ENCODE results near the gene FOXO3B.
"Not testable (repeated sequence)": the region's sequence is repeated elsewhere in the genome, so short reads cannot be mapped to it uniquely, and the experiment has no call there.

Gene FOXO3B

DNA sequence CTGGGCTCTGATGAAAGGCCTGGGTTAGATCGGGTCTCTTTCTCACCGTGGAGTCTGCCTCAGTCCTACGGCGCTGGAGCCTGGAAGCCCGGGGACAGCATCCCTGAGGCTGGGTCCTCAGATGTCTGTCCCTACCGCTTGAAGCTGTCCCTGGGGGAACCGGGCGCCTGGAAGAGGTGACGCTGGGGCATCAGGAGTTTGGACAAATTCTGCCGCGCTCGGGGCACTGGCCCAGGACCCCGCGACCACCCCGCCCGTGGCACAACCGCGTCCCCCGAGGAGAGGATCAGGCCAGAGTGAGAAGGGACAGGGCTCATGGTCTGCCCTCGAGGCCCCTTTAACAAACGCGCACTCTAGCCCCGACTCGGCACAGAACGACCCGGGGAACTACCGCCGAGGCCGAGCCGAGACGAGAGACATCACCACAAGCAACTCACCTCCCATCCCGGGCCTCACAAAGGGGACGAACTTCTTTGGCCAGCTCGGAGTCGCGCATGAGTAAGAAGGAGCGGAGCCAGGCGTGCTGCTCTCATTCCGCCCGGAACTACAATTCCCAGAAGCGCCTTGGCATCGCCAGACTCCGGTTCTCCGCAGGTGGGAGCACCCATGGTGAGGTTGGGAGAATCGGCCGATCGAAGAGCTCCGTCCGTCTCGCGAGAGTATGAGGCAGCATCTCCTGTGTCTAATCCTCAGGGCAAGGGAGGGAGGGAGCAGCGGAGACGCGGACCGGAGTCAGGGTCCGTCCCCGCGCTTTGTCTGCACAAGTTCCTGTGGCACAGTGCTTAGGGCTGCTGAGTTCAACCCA lies at the start of gene FOXO3B:
FOXO3B (minus strand) TSS at position 548 of the 805 bp plus-strand sequence. CDS start 663 bp downstream, outside the sequence.
- not testable (repeated sequence) for H3K27ac ChIP-seq (ENCODE audit: low read length); H3K4me1 ChIP-seq (ENCODE audit: insufficient read depth, low read length); H3K27me3 ChIP-seq (ENCODE audit: insufficient read depth, low read length); H3K9me3 ChIP-seq (ENCODE audit: insufficient read depth, low read depth, low read length)
- peaks cover 11% of the 10 kb centered on the region for H3K36me3 ChIP-seq (ENCODE audit: insufficient read depth, low read depth, low read length)
- H3K9ac ChIP-seq (ENCODE audit: low read depth, low read length): peak within 1 kb of the TSS; percentile 85
- peak within 1 kb of the TSS; percentile 77 for H3K4me3 ChIP-seq (ENCODE audit: low read length)

DNA sequence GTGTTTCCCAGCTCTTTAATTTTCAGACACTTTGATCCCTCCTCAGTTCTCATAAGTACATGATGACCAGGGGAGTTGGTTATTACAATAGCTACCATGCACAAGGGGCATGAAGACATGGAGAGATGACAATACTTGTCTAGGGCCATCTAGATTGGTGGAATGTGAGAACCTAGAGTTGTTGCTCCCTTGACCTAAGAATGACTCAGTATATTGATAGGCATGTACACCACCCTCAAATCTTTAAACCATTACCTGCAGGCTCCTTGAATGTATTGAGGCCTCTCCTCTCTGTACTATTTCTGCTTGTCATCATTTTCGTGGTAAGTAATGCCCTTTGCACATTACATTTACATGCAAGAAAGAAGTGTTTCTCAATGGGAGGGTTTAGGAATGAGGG lies 41.4 kb upstream of the FOXO3B start:
- H3K9ac ChIP-seq (ENCODE audit: low read depth, low read length); H3K4me1 ChIP-seq (ENCODE audit: insufficient read depth, low read length); H3K36me3 ChIP-seq (ENCODE audit: insufficient read depth, low read depth, low read length); H3K27ac ChIP-seq (ENCODE audit: low read length); H3K4me3 ChIP-seq (ENCODE audit: low read length); H3K27me3 ChIP-seq (ENCODE audit: insufficient read depth, low read length); H3K9me3 ChIP-seq (ENCODE audit: insufficient read depth, low read depth, low read length): not testable (repeated sequence)

DNA sequence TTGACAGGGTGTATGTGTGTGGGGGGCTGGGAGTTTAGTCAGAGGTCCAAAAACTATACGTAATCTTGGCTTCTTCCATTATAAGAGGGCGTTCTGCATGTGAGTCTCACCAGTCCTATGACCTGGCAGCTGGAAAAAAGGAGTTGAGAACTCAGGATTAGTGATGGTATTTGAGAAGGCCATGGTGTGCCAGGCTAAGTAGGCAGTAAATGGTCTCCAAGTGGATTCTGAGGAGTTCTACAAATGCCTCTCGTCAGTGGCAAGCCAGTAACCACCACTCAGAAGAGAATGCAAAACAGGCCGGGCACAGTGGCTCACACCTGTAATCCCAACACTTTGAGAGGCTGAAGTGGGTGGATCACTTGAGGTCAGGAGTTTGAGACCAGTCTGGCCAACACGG lies 40.5 kb upstream of the FOXO3B start:
- not testable (repeated sequence) for H3K27me3 ChIP-seq (ENCODE audit: insufficient read depth, low read length); H3K27ac ChIP-seq (ENCODE audit: low read length); H3K4me3 ChIP-seq (ENCODE audit: low read length); H3K4me1 ChIP-seq (ENCODE audit: insufficient read depth, low read length); H3K9ac ChIP-seq (ENCODE audit: low read depth, low read length); H3K36me3 ChIP-seq (ENCODE audit: insufficient read depth, low read depth, low read length); H3K9me3 ChIP-seq (ENCODE audit: insufficient read depth, low read depth, low read length)

DNA sequence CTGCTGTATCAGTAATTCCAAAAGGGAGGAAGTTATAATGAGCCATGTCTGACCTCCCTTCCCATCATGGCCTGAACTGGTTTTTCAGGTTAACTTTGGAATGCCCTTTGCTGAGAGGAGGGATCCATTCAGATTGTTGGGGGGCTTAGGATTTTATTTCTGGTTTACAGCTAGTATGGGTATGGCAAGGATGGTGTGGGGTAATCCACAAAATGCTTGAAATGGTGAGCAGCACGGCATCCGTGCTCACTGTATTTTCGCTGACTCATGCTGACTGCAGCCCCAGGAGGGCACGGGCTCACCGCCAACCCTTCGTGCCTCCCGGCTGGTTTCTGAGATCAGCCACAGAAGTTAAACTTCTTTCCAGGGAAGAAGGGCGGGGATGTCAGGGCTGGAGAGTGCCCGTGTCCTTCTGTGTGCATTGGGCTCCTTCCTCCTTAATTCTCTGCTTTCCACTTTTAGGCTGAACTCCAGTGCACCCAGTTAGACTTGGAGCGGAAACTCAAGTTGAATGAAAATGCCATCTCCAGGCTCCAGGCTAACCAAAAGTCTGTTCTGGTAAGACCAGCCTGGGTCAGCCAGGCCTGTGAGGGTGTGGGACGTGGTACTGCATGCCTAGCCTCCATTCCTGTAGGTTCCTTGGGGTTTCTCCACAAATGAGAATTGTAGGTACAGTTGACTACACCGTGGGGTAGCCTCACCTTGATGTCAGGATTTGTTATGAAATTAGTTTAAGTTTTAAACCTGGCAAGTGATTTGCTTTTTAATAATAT lies 39.8 kb upstream of the FOXO3B start:
- not testable (repeated sequence) for H3K9ac ChIP-seq (ENCODE audit: low read depth, low read length); H3K27me3 ChIP-seq (ENCODE audit: insufficient read depth, low read length); H3K4me3 ChIP-seq (ENCODE audit: low read length); H3K4me1 ChIP-seq (ENCODE audit: insufficient read depth, low read length); H3K27ac ChIP-seq (ENCODE audit: low read length); H3K36me3 ChIP-seq (ENCODE audit: insufficient read depth, low read depth, low read length); H3K9me3 ChIP-seq (ENCODE audit: insufficient read depth, low read depth, low read length)

DNA sequence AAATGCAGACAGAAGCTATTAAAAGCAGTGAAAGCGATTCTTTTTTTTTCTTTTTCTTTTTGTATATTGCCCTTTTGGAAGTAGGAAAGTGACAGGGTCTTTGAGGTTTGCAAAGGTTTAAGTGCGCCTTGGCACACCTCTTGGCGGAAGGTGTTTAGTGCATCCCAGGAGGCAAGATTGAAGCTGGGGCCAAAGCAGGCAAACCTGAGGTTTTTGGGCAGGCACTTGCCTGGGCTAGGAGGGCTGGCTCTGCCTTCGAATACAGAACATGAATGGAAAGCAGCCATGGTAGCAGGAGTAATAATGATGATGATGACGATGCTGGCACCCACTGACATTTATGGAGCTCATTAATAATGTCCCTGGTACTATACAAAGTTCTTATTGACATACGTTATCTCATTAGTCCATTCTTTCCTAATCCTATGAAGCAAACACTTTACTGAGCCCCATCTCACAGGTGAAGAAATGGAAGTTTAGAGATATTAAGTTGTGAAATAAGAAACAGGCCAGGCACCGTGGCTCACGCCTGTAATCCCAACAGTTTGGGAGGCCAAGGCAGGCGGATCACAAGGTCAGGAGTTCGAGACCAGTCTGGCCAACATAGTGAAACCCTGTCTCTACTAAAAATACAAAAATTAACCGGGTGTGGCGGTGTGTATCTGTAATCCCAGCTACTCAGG lies 37.5 kb upstream of the FOXO3B start:
- not testable (repeated sequence) for H3K9ac ChIP-seq (ENCODE audit: low read depth, low read length); H3K27me3 ChIP-seq (ENCODE audit: insufficient read depth, low read length); H3K36me3 ChIP-seq (ENCODE audit: insufficient read depth, low read depth, low read length); H3K27ac ChIP-seq (ENCODE audit: low read length); H3K4me3 ChIP-seq (ENCODE audit: low read length); H3K9me3 ChIP-seq (ENCODE audit: insufficient read depth, low read depth, low read length); H3K4me1 ChIP-seq (ENCODE audit: insufficient read depth, low read length)

DNA sequence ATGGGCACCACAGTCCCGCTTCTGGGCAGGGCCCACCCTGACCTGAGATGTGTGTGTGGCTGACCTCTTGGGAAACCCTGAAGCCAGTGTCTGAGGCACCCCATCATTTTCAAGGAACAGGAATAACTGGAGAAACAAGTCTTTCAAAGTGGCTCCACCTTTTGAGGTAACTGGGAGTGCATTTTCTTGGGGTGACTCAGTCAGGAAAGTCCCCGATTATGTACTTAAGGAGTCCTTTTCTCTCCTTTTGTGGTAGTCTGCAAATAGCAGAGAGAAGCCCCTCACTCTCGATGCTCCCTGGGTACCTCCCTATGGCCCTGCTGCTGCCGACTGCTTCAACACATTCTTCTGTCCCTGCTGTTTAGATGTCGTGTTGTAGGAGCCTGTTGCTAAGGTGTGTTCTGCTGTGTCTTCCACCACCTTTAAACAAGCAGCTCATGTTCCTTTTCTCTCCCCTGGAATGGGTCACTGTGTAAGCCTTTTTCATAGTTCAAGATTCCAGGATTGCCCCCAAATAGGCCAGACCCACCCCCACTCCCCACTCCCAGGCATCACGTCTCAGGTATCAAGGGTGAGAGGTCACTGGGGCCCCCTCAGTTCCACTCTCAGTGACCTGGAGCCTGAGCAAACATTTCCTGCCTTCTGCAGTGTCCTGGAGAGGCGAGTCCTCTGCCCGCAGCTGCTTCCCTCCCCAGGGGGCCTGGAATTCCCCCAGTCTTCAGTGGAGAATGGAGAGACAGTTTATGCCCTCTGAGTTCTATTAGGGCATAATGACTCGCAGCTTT lies 36.7 kb upstream of the FOXO3B start:
- not testable (repeated sequence) for H3K4me3 ChIP-seq (ENCODE audit: low read length); H3K27me3 ChIP-seq (ENCODE audit: insufficient read depth, low read length); H3K9ac ChIP-seq (ENCODE audit: low read depth, low read length); H3K36me3 ChIP-seq (ENCODE audit: insufficient read depth, low read depth, low read length); H3K9me3 ChIP-seq (ENCODE audit: insufficient read depth, low read depth, low read length); H3K27ac ChIP-seq (ENCODE audit: low read length); H3K4me1 ChIP-seq (ENCODE audit: insufficient read depth, low read length)

DNA sequence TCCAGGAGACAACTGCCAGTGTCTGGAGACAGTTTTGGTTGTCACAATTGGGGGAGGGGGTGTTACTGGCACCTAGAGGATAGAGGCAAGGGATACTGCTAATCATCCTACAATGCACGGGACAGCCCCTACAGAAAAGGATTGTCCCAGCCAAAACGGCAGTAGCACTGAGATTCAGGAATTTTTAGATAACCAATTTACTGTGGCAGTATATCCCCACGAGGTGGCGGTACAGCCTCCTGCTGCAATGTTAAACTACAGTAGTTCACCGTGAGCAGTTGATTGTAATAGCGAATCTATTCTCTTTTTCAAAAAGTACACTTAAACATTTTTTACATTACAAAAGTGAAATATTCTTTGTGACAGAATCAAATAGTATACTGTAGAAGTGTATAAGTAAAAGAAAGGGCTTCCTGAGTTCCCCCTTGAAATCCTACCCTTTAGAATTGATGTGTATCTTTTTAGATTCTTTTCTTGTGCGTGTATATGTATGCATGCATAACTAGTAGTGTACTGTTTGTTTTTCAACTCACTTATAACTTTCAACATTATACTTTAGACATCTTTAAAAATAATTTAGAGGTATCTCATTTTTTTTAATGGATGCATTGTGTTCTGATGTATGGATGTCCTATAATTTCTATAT lies 30.4 kb upstream of the FOXO3B start:
- H3K27ac ChIP-seq (ENCODE audit: low read length); H3K36me3 ChIP-seq (ENCODE audit: insufficient read depth, low read depth, low read length); H3K4me3 ChIP-seq (ENCODE audit: low read length); H3K9ac ChIP-seq (ENCODE audit: low read depth, low read length); H3K9me3 ChIP-seq (ENCODE audit: insufficient read depth, low read depth, low read length); H3K4me1 ChIP-seq (ENCODE audit: insufficient read depth, low read length); H3K27me3 ChIP-seq (ENCODE audit: insufficient read depth, low read length): not testable (repeated sequence)

DNA sequence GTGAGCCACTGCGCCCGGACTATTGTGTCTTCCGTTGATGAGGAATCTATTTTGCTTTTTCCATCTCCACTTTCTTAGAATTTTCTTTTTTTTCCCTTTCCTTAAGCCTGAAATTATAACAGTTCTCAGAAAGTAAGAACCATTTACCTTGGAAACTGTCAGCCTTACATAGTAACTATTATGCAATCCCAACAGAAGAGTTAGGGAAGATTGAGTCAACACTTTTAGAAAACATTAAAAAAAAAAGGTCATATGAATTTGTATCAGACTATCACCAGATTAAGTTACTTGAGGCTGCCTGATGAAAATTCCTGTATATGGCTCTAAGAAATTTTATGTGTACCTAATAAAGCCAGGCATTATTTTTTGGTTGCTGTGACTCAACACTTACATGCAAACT lies 26.1 kb upstream of the FOXO3B start:
- H3K9ac ChIP-seq (ENCODE audit: low read depth, low read length); H3K4me3 ChIP-seq (ENCODE audit: low read length); H3K4me1 ChIP-seq (ENCODE audit: insufficient read depth, low read length); H3K36me3 ChIP-seq (ENCODE audit: insufficient read depth, low read depth, low read length); H3K27ac ChIP-seq (ENCODE audit: low read length); H3K27me3 ChIP-seq (ENCODE audit: insufficient read depth, low read length); H3K9me3 ChIP-seq (ENCODE audit: insufficient read depth, low read depth, low read length): not testable (repeated sequence)

DNA sequence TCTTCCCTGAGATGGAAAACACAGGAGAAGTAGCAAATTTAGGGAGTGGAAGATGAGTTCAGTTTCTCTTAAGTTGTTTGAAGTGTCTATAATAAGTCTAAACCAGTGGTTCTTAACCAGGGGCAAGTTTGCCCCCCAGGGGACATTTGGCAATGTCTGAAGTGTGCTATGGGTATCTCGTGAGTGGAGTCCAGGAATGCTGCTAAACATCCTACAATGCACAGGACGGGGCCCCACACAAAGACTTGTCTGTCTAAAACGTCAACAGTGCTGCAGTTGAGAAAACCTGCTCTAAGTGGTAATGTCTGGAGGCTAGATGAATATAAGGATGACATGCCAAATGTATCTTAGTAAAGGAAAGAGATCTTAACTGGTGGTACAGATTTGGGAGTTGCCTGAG lies 23.8 kb upstream of the FOXO3B start:
- H3K9me3 ChIP-seq (ENCODE audit: insufficient read depth, low read depth, low read length); H3K4me3 ChIP-seq (ENCODE audit: low read length); H3K9ac ChIP-seq (ENCODE audit: low read depth, low read length); H3K4me1 ChIP-seq (ENCODE audit: insufficient read depth, low read length); H3K27ac ChIP-seq (ENCODE audit: low read length); H3K36me3 ChIP-seq (ENCODE audit: insufficient read depth, low read depth, low read length); H3K27me3 ChIP-seq (ENCODE audit: insufficient read depth, low read length): not testable (repeated sequence)

DNA sequence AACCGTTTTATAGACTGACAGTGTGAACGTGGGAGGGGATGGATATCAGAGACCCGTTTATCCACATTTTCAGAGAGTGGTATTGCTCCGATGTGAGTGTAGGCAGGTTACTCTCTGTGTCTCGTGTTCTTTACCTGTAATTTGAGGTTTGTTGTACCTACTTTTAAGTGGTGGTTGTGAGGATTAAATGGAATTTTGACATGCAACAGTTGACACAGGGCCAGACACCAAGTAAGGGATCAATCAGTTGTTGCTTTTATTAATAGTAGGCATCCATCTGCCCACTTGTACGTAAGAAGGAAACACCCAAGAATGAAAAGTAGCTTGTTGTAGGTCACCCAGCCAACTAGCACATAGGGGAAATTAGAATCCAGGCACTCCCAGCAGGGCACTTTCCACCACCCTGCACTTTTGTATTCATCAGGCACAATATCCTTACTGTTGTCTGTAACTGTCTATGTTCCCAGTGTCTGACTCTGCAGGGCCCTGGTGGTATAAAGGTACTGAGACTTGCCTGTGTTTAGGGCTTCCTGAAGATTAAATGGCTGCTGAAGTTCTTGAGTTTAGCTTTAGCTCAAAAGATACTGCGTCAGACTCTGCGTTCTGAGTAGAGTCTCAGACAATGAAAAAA lies 16.5 kb upstream of the FOXO3B start:
- H3K4me1 ChIP-seq (ENCODE audit: insufficient read depth, low read length); H3K27ac ChIP-seq (ENCODE audit: low read length); H3K36me3 ChIP-seq (ENCODE audit: insufficient read depth, low read depth, low read length); H3K9me3 ChIP-seq (ENCODE audit: insufficient read depth, low read depth, low read length); H3K27me3 ChIP-seq (ENCODE audit: insufficient read depth, low read length): not testable (repeated sequence)
- Histone ChIP-seq H3K4me3 (ENCODE audit: low read length) (peak overlapping the region; percentile 78), H3K9ac (ENCODE audit: low read depth, low read length) (peak overlapping the region; percentile 79; the same call in 1 of the 2 replicates)

DNA sequence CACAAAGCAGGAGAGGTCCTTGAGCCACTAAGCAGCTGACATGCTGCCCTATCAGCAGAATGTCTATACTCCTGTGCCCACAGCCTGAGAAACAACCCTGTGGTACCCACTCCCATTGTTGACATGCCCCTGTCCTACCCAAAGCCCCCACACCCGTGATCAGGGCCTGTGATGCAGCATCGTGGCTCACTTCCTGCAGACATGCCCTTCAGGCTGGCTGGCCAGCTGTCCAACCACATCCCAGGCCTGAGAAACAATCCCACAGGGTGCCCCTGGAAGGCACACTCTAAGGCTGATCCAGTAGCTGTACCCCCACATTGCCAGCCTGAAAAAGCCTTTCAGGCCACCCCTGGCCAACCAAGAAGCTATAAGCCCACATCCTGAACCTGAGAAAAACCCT lies 13.0 kb upstream of the FOXO3B start:
- not testable (repeated sequence) for H3K4me3 ChIP-seq (ENCODE audit: low read length); H3K9ac ChIP-seq (ENCODE audit: low read depth, low read length); H3K36me3 ChIP-seq (ENCODE audit: insufficient read depth, low read depth, low read length); H3K27me3 ChIP-seq (ENCODE audit: insufficient read depth, low read length); H3K9me3 ChIP-seq (ENCODE audit: insufficient read depth, low read depth, low read length); H3K27ac ChIP-seq (ENCODE audit: low read length); H3K4me1 ChIP-seq (ENCODE audit: insufficient read depth, low read length)
